Stomach smooth muscle (tissue), 2 donors: Measurements from ENCODE around the gene SLC7A4.

Experiments
- H3K27ac ChIP-seq: one replicate; pipeline ENCODE4 v1.7.0; 2013; ENCODE audit warnings: mild to moderate bottlenecking, low read length, inconsistent platforms
- H3K27me3 ChIP-seq, 2 donors: one replicate each; pipeline ENCODE4 v1.7.0; 2013; ENCODE audit warnings: low read length in 2 of 2; ENCODE audit not compliant: insufficient read depth in 2 of 2, control insufficient read depth in 1 of 2
- H3K36me3 ChIP-seq, 2 donors: one replicate each; pipeline ENCODE4 v1.7.0; 2013; ENCODE audit warnings: low read length in 2 of 2; ENCODE audit not compliant: control insufficient read depth in 2 of 2, insufficient read depth in 2 of 2
- H3K4me1 ChIP-seq: one replicate; pipeline ENCODE4 v1.7.0; 2013; ENCODE audit warnings: low read length; ENCODE audit not compliant: control insufficient read depth, insufficient read depth
- H3K4me3 ChIP-seq, 2 donors: one replicate each; pipeline ENCODE4 v1.7.0; 2013; ENCODE audit warnings: low read length in 2 of 2
- H3K9ac ChIP-seq, 2 donors: one replicate each; pipeline ENCODE4 v1.7.0; 2013; ENCODE audit warnings: low read length in 2 of 2, mild to moderate bottlenecking in 1 of 2
- H3K9me3 ChIP-seq, 2 donors: one replicate each; pipeline ENCODE4 v1.7.0; 2013; ENCODE audit warnings: low read length in 2 of 2; ENCODE audit not compliant: control insufficient read depth in 2 of 2
- donor health status: healthy.
- donor health status: Pancreatic carcinoma.

Gene SLC7A4

GRCh38 chr22:21000207-21000986 lies 32.0 kb downstream of the SLC7A4 start:
- Histone ChIP-seq H3K9ac (peak overlapping the region; percentile 85 to 95), H3K4me1 (peaks cover 36% of the 10 kb centered on the region), H3K27ac (peak overlapping the region; percentile 96), H3K9me3 (no peaks in the 10 kb centered on the region), H3K27me3 (no peaks in the 10 kb centered on the region), H3K4me3 (peak overlapping the region; percentile 65 to 90), H3K36me3 (peaks cover 6 to 16% of the 10 kb centered on the region in 2 donors)

- no peaks in the 10 kb centered on the region for H3K9me3 ChIP-seq
- H3K36me3 ChIP-seq = peaks cover 10 to 21% of the 10 kb centered on the region in 2 donors
- peak overlapping the region in 1 of 2 donors; percentile 85 for H3K9ac ChIP-seq
- H3K27ac ChIP-seq = peak overlapping the region; percentile 96
- H3K27me3 ChIP-seq = no peaks in the 10 kb centered on the region
- peak overlapping the region in 1 of 2 donors; percentile 90 for H3K4me3 ChIP-seq
- peaks cover 36% of the 10 kb centered on the region for H3K4me1 ChIP-seq
These were observed 32.8 kb downstream of the SLC7A4 start for GRCh38 chr22:20999350-21000206.

GRCh38 chr22:20998411-20999336 lies 33.7 kb downstream of the SLC7A4 start:
- no peak overlapping the region for H3K27ac ChIP-seq
- H3K36me3 ChIP-seq = peaks cover 10 to 23% of the 10 kb centered on the region in 2 donors
- H3K9me3 ChIP-seq = no peaks in the 10 kb centered on the region
- H3K4me1 ChIP-seq = peaks cover 34% of the 10 kb centered on the region
- H3K4me3 ChIP-seq = no peak overlapping the region
- no peak overlapping the region for H3K9ac ChIP-seq
- no peaks in the 10 kb centered on the region for H3K27me3 ChIP-seq

GRCh38 chr22:20997536-20998257 lies 34.7 kb downstream of the SLC7A4 start:
- Histone ChIP-seq H3K9me3 (no peaks in the 10 kb centered on the region), H3K36me3 (peaks cover 10 to 29% of the 10 kb centered on the region in 2 donors)

GRCh38 chr22:20996598-20997535 lies 35.5 kb downstream of the SLC7A4 start:
- Histone ChIP-seq H3K36me3 (peaks cover 13 to 37% of the 10 kb centered on the region in 2 donors), H3K9ac (no peak overlapping the region)

More at GRCh38 chr22:20997536-20998257, 34.7 kb downstream of the SLC7A4 start:
- H3K9ac ChIP-seq = no peak overlapping the region
- H3K4me3 ChIP-seq = no peak overlapping the region
- no peaks in the 10 kb centered on the region for H3K27me3 ChIP-seq
- H3K4me1 ChIP-seq = peaks cover 25% of the 10 kb centered on the region
- no peak overlapping the region for H3K27ac ChIP-seq

GRCh38 chr22:20996031-20996410 lies 36.3 kb downstream of the SLC7A4 start:
- Histone ChIP-seq H3K27me3 (no peaks in the 10 kb centered on the region), H3K4me1 (peaks cover 19% of the 10 kb centered on the region), H3K9ac (no peak overlapping the region), H3K9me3 (no peaks in the 10 kb centered on the region), H3K36me3 (peaks cover 18 to 42% of the 10 kb centered on the region in 2 donors), H3K4me3 (no peak overlapping the region), H3K27ac (no peak overlapping the region)

More at GRCh38 chr22:20996598-20997535, 35.5 kb downstream of the SLC7A4 start:
- Histone ChIP-seq H3K4me1 (peaks cover 25% of the 10 kb centered on the region), H3K9me3 (no peaks in the 10 kb centered on the region), H3K27ac (no peak overlapping the region), H3K4me3 (no peak overlapping the region), H3K27me3 (no peaks in the 10 kb centered on the region)

GRCh38 chr22:20995329-20996030 lies 36.9 kb downstream of the SLC7A4 start:
- Histone ChIP-seq H3K4me1 (peaks cover 14% of the 10 kb centered on the region), H3K27me3 (no peaks in the 10 kb centered on the region), H3K4me3 (no peak overlapping the region), H3K9ac (no peak overlapping the region), H3K9me3 (no peaks in the 10 kb centered on the region), H3K27ac (no peak overlapping the region), H3K36me3 (peaks cover 18 to 43% of the 10 kb centered on the region in 2 donors)

- Histone ChIP-seq H3K4me1 (peaks cover 8% of the 10 kb centered on the region), H3K36me3 (peaks cover 18 to 46% of the 10 kb centered on the region in 2 donors), H3K9me3 (no peaks in the 10 kb centered on the region), H3K4me3 (no peak overlapping the region), H3K9ac (no peak overlapping the region), H3K27me3 (no peaks in the 10 kb centered on the region), H3K27ac (no peak overlapping the region)
These were observed 37.5 kb downstream of the SLC7A4 start for GRCh38 chr22:20994902-20995241.
